NCI-H460 (cell line): ENCODE data around the gene USP7. TPM values are rescaled to one million over a fixed set of nuclear protein-coding genes. Genes with fewer than 3 reads are reported as not detected.
"Not testable (repeated sequence)": the region's sequence is repeated elsewhere in the genome, so short reads cannot be mapped to it uniquely, and the experiment has no call there.

Experiments
- DNase-seq: peaks from one replicate; pipeline ENCODE4 v3.0.0-alpha.2; 2016; ENCODE audit warnings: low read depth; ENCODE audit errors: extremely low read depth
- polyA plus RNA-seq: library from polyadenylated mRNA; depleted of rRNA; stranded (reverse); fragments of >200 nt; gene quantifications from 2 replicates; pipeline ENCODE4 v1.2.3, GENCODE V29; 2014; cell fraction: nucleus; rRNA removed
- total RNA-seq: library from RNA; depleted of rRNA; stranded (reverse); fragments of >200 nt; shearing (Covaris generic); gene quantifications from 2 replicates; pipeline ENCODE4 v1.2.3, GENCODE V29; 2014; rRNA removed

USP7 gene
- total RNA-seq: 68.2 and 76.9 TPM in 2 replicates
- 44.0 and 50.7 TPM in 2 replicates for polyA plus RNA-seq

DNA sequence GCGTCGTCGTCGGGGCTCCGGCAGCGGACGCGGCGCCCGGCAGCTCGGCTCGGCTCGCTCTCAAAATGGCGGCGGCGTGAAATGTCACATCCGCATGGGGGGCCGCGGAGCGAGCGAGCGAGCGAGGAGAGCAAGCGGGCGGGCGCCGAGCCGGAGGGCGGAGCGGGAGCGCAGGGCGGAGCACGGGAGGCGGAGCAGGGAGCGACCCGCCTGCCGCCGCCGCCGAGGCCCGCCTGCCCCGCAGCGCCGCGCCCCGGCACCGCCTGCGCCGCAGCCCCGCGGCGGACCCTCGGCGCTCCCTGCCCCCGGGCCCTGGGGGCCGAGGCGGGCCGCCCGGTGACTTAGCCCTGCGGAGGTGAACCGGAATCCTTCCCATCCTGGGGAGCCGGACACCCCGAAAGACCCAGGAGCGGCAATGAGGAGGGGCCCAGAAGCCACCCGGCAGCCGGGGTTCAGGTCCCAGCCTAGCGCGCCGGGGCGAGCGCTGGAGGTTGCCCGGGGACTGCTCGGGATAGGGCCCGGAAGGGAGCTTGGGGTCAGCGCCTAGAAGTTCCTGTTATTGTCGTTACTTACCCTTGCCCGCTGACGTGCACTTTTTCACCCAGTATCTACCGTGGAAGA is at the start of gene USP7:
TSS of gene USP7 (minus strand) at position 86 of the 621 bp plus-strand sequence. CDS start 621 bp downstream, outside the sequence.
- DNase-seq: peak; percentile 88

DNA sequence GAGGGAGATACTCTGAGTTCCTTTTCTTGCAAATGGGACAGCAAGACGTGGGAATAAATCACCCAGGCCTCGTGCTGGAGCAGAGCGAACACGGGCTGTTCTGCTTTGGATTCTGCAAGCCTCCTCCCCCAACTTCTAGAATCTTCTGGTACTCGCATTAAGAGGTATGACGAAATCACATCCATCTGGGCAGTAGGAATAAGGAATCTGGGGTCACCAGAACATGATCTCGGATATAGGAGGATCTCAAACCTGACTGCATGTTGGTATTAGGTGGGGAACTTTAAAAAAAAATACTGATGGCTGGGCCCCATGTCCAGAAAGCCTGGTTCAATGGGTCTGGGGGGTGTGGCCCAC is 49.8 kb upstream of the USP7 start:
- no peak for DNase-seq

DNA sequence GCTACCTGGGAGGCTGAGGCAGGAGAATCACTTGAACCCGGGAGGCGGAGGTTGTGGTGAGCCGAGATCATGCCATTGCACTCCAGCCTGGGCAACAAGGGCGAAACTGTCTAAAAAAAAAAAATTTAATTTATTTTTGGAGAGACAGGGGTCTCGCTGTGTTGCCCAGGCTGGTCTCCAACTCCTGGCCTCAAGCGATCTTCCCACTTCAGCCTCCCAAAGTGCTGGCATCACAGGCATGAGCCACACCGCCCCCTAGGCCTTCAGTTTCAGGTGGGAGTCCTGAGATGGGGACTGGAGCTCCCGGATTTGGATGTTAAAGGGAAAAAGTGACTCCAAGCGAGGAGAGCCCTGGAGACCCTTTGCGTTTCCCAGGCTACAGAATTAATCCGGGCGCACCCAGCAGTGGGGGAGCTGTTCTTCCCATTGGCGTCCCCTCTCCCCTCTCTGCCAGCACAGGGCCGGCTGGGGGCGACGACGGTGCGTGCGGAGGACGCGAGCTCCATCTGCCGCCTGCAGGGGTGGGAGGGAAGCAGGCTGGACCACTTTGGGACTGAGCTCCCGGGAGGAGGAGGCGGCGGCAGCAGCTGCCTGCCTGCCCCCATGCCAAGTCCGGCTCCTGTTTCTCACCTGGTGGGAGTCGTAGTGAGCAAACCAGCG is 49.3 kb upstream of the USP7 start:
- no peak for DNase-seq

DNA sequence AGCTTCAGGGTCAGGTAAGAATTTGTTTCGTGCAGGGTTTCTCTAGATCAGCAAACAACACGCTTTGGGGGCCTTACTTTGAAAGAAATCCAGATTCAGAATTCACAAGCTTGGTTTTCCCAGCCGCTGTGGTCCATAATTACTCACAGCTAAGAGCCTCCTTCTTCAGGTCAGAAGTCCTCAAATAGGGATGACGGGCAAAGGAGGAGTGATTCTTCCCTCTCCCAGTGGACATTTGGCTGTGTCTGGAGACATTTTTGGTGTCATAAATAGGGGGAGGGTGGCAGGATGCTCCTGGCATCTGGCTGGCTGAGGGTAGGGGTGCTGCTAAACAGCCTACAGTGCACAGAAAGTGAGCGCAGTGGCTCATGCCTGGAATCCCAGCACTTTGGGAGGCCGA is 48.6 kb upstream of the USP7 start:
- DNase-seq: no peak

DNA sequence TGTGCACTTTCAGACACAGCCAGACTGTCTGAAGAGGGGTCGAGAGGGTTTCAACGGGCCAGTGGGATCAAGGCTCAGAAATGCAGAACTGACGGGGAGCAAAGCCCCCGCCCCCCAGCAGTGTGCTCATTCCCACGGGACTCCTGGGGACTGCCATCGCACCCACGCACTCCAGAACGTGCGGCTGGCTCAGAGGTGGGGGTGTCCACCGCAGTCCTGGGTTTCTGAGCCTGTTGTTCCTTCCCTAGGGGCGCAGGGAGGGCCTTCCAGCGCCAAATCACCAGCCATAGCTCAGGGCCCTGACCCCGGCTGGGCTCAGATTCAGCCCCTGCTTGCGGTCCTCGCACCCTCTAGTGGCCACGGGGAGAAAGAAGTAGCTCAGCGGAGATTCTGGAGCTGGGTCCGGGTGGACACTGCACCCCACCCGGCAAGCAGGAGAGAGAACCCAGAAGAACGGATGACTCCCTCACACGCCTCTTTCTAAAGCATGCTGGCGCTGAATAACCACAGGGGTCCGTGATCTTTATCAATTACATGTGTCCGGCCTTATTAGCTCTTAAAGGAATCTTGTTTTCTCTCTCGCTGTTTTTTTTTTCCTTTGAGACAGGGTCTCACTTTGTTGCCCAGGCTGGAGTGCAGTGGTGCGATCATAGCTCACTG is 45.0 kb upstream of the USP7 start:
- DNase-seq: peak; percentile 74

DNA sequence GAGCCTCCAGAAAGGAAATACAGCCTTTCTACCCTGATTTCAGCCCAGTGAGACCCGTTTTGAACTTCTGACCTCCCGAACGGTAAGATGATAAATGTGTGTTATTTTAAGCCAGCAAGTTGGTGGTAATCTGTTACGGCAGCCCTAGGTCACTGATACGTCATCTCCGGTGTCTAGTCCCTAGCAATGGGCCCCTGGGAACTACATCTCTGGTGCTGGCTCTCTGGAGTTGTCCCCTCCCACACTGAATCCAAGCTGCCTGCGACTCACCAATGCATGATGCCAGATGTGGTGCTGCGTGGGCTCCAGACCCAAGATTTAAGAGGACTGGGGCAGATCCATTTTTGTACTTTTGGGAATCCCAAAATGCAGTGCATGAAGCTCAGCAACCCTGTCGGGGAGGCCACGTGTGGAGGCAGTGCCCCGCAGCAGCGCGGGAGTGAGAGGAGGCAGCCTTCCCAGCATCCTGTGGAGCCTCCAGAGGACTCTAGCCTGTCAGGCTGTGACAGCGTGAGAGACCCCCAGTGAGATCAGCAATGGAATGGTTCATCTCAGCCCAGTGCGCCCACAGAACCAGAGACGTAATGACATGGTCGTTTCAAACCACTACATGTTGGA is 43.6 kb upstream of the USP7 start:
- DNase-seq: no peak

DNA sequence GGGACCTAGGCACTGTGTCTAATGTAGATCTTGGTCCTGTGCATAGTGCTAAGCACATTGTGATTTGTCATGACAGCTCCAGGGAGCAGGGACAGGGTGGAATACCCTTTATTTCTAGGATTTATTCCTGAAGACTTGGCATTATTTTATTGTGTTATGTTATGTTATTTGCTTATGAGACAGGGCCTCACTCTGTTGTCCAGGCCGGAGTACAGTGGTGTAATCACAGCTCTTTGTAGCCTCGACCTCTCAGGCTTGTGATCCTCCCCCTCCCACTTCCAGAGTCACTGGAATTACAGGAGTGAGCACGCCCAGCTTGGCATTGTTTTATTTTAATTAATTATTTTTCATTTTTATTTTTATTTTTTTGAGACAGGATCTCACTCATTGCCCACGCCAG is 40.5 kb upstream of the USP7 start:
- DNase-seq: no peak

DNA sequence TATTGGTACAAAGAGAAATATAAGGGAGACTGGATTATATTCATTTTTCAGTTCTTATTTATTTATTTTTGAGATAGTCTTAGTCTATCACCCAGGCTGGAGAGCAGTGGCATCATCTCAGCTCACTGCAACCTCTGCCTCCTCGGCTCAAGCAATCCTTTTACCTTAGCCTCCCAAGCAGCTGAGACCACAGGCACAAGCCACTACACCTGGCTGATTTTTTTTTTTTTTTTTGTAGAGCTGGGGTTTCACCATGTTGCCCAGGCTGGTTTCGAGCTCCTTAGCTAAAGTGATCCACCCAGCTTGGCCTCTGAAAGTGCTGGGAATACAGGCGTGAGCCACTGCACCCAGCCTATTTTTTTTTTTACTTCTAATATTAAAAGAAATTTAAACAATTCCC is 40.1 kb upstream of the USP7 start:
- DNase-seq: no peak

DNA sequence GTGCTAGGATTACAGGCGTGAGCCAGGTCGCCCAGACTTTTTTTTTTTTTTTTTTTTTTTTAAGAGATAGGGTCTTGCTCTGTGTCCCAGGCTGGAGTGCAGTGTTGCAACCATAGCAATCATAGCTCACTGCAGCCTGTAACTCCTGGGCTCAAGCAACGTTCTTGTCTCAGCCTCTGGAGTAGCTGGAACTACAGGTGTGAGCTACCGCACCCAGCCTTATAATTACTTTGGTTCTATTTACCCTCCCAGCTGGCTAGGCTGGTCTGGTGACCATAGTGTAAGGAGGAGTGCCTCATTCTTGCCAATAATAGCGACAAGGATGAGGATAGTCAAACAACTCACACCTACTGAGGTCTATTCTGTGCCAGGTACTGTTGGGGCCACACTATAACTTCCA is 39.6 kb upstream of the USP7 start:
- no peak for DNase-seq

DNA sequence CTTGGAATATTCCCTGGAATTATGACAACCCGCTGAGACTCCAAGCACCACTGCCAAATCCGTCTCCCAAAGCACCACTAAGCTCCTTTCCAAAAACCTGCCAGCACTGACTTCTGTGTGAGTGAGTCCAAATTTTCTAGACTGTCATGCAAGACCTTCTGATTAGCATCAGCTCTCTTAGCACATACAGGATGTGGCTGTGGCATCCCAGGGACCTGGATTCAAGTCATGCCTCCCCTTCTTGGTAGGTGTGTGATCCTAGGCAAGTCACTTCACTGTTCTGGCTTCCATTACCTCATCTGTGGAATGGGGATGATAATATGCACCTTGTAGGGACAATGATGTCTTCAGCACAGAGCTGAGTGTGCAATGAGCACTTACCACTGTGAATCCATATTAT is 38.3 kb upstream of the USP7 start:
- no peak for DNase-seq

DNA sequence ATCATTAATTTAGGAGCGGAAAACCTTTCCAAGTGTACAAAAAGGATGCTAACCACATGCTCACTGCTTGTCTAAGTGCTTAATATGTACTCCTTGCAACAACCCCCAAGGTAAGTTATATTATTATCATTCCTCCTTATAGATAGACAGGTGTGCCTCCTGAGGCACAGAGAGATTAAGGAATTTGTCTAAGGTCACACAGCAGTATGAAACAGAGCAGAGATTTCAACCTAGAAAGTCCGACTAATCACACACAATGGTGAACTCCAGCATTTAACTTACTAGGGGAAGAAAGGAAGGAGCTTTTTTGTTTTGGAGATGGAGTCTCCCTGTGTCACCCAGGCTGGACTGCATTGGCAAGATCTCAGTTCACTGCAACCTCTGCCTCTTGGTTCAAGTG is 37.0 kb upstream of the USP7 start:
- no peak for DNase-seq

DNA sequence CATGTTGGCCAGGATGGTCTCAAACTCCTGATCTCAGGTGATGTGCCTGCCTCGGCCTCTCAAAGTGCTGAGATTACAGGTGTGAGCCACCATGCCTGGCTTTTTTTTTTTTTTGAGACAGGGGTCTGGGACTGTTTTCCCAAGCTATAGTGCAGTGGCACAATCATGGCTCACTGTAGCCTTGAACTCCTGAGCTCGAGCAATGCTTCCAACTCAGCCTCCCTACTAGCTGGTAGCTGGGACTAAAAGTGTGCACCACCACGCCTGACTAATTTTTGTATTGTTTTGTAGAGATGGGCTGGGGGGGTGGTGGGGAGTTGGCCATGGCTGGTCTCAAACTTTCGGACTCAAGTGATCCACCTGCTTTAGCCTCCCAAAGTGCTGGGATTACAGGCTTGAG is 36.1 kb upstream of the USP7 start:
- DNase-seq: no peak

DNA sequence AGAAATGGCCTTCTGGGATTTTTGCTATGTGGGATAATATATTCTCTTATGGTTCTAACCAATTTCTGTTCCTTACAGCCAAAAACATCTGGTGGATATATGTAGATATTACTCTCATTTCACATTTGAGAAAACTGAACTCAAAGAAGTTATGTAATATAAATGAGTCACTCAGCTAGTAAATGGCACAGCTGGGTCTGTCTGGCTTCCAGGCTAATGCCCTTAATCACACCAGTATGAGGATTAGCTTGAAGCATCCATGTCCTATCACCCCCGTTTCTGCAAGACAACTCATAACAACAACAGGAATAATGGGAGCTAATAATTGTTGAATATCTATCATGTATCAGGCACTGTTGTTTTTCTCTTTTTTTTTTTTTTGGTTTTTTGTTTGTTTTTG is 34.4 kb upstream of the USP7 start:
- DNase-seq: no peak

DNA sequence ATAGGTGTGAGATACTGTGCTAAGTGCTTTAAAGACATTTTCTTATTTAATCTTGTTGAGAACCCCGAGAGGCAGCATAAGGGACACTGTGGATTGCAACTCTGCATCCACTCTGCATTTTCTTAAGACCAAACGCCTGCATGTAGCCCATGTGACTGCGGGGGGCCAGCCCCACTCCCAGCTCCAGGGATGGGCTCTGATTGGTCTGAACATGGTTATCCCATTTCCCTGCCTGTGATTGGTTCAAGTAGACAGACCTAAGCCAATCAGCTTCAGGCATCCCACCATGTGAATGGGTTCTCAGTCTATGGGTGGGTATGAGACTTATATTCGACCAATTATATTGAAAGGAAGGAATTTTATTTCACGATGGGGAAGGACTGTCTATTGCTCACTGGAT is 33.2 kb upstream of the USP7 start:
- DNase-seq: no peak

DNA sequence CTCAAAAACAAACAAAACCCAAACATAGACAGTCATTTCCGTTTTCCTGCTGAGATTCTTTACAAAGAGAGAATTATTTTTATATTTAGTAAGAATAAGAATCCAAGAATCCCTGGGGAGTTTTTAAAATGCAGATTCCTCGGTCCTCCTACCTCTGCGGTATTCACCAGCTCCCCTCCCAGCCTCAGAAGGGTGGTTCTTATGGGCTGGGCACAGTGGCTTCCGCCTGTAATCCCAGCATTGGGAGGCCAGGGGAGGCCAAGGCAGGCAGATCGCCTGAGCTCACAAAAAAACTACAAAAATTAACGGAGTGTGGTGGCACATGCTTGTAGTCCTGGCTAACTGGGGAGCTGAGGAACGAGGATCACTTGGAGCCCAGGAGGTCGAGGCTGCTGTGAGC is 26.7 kb upstream of the USP7 start:
- DNase-seq: no peak

DNA sequence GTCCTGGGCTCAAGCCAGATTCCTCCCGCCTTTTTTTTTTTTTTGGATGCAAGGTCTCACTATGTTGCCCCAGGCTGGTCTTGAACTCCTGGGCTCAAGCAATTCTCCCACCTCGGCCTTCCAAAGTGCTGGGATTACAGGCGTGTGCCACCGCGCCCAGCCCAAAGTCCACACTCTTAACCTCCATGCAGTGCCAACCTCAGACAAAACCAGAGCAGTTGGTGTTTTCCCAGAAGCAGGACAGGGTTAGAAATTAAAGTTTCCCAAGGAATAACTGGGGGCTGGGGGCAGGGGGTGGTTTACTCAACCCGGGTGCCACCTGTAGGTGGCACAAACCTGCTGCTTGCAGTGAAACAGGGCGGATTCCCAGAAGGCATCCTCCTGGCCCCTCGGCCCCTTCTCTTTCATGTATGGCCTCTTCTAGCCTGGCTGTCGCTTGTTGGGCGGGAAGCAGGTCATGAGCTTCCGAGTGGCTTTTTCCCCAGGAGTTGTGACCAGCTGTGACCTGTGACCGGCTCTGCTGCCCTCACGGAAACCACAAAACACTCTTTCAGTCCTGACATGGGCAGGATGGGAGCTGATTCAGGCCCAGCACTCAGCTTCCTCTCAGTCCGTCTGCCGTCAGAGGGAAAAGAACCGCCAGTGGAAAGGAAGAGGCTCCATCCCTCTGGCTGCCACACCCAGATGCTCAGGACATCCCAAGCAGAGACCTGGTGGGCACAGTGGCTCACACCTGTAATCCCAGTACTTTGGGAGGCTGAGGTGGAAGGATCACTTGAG is 25.6 kb upstream of the USP7 start:
- DNase-seq: no peak

DNA sequence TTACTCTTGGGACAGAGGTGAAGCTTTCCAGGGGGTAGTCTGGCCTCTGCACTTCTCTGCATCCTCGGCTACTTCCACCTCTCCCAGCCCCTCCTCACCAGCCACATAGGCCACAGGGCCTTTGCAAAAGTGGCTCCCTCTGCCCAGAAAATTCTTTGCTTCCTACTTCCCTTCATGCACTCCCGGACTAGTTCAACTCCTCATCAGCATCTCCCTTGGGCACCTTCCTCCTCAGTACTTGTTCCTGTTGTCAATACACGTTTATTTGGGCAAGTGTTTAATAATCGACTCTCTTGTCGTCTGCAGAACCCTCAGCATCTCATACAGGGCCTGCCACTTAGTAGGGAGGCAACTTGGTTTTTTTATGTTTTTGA is 23.1 kb upstream of the USP7 start:
- DNase-seq: no peak

DNA sequence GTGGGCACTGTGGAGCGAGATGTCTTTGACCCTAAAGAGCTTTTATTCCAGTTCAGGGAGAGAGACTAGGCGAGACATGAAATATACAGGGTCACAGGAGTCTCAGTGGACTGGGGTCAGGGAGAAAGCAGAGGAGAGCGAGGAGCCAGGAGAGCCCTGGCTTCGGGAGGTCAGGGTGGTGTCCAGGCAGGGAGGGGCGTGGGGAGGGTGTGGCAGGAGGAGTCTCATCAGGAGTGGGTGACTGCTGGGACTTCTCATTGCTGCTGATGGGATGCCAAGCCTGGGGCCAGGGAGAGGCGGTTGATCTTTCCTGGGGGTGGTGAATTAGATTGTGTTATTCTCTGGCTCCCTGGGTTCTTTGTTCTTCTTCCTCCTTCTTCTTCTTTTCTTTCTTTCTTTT is 22.4 kb upstream of the USP7 start:
- no peak for DNase-seq

DNA sequence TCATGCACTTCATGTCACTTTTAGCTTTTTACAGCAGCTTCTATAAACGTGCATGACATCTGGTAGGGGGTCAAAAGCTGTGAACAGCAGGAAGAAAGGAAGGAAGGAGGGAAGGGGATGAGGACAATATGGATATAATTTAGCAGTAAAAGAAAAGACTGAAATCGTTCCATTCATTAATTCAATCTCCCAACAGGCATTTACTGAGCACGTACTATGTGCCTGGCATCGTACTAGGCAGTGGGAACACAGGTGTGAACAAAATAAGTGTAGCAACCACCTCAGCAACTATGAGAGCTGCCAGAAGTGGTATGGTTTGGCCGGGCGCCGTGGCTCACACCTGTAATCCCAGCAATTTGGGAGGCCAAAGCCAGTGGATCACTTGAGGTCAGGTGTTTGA is 19.1 kb upstream of the USP7 start:
- DNase-seq: no peak

DNA sequence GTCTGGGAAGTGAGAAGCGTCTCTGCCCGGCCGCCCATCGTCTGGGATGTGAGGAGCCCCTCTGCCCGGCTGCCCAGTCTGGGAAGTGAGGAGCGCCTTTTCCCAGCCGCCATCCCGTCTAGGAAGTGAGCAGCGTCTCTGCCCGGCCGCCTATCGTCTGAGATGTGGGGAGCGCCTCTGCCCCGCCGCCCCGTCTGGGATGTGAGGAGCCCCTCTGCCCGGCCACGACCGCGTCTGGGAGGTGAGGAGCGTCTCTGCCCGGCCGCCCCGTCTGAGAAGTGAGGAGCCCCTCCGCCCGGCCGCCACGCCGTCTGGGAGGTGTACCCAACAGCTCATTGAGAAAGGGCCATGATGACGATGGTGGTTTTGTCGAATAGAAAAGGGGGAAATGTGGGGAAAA is 18.2 kb upstream of the USP7 start:
- not testable (repeated sequence) for DNase-seq

DNA sequence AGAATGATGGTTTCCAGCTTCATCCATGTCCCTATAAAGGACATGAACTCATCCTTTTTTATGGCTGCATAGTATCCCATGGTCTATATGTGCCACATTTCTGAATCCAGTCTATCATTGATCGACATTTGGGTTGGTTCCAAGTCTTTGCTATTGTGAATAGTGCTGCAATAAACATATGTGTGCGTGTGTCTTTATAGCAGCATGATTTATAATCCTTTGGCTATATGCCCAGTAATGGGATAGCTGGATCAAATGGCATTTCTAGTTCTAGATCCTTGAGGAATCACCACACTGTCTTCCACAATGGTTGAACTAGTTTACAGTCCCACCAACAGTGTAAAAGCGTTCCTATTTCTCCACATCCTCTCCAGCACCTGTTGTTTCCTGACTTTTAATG is 12.5 kb upstream of the USP7 start:
- DNase-seq: not testable (repeated sequence)
